Measurements from ENCODE around the gene DRC7. TPM values are rescaled to one million over a fixed set of nuclear protein-coding genes. Genes with fewer than 3 reads are reported as not detected.

Gene DRC7
- total RNA-seq, 1 experiment from 2014 or later, result 0.85 TPM

GRCh38 chr16:57732037-57732436 is 37.4 kb downstream of the DRC7 start:
- H3K79me2 ChIP-seq (ENCODE audit: low read depth), result peaks cover 6% of the 10 kb centered on the region; the same call in 1 of the 2 replicates
- H3K4me3 ChIP-seq, result no peak overlapping the region
- H2AFZ ChIP-seq, result no peak overlapping the region
- intact Hi-C loops (cut with micrococcal nuclease; ENCODE audit: unreplicated experiment), result no loop called here
- H4K20me1 ChIP-seq (ENCODE audit: insufficient read depth), result no peaks in the 10 kb centered on the region
- H3K4me2 ChIP-seq, result no peak overlapping the region
- ChIA-PET POLR2A (ENCODE audit: unreplicated experiment) (no interaction called here), CTCF (no interaction called here)
- no peaks in the 10 kb centered on the region for H3K36me3 ChIP-seq (ENCODE audit: low read depth)
- no peaks in the 10 kb centered on the region for H3K27me3 ChIP-seq (ENCODE audit: insufficient read depth, low read depth)
- H3K9me2 ChIP-seq (ENCODE audit: insufficient read depth), result no peaks in the 10 kb centered on the region
- no peaks in the 10 kb centered on the region for H3K9me3 ChIP-seq (ENCODE audit: insufficient read depth, low read depth)
- peaks cover 13% of the 10 kb centered on the region for H3K4me1 ChIP-seq (replicated peaks; ENCODE audit: insufficient read depth)
- BruUV-seq (replicated peaks), result no TSS peak
- H3F3A ChIP-seq (ENCODE audit: insufficient read depth, low read depth), result peaks cover 13% of the 10 kb centered on the region; the same call in 1 of the 2 replicates
- no peak for TF ChIP-seq EZH2 (IDR thresholded peaks at IDR 0.05; ENCODE audit: low read depth)
- TF ChIP-seq, protein P1, sequence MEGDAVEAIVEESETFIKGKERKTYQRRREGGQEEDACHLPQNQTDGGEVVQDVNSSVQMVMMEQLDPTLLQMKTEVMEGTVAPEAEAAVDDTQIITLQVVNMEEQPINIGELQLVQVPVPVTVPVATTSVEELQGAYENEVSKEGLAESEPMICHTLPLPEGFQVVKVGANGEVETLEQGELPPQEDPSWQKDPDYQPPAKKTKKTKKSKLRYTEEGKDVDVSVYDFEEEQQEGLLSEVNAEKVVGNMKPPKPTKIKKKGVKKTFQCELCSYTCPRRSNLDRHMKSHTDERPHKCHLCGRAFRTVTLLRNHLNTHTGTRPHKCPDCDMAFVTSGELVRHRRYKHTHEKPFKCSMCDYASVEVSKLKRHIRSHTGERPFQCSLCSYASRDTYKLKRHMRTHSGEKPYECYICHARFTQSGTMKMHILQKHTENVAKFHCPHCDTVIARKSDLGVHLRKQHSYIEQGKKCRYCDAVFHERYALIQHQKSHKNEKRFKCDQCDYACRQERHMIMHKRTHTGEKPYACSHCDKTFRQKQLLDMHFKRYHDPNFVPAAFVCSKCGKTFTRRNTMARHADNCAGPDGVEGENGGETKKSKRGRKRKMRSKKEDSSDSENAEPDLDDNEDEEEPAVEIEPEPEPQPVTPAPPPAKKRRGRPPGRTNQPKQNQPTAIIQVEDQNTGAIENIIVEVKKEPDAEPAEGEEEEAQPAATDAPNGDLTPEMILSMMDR (conservative IDR thresholded peaks at IDR 0.05), result no peak
- no peak overlapping the region for H3K27ac ChIP-seq
- DNase-seq, result no peak

DNA sequence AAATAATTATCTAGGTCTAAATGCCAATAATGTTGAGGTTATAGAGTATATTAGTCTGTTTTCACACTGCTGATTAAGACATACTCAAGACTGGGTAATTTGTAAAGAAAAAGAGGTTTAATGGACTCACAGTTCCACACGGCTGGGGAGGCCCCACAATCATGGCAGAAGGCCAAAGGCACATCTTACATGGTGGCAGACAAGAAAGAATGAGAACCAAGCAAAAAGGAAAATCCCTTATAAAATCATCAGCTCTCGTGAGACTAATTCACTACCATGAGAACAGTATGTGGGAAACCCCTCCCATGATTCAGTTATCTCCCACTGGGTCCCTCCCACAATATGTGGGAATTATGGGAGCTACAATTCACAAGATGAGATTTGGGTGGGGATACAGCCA is 38.1 kb downstream of the DRC7 start:
- Histone ChIP-seq H3K9me3 (ENCODE audit: insufficient read depth, low read depth) (no peaks in the 10 kb centered on the region), H3K79me2 (ENCODE audit: low read depth) (peaks cover 6% of the 10 kb centered on the region; the same call in 1 of the 2 replicates), H3K9me2 (ENCODE audit: insufficient read depth) (no peaks in the 10 kb centered on the region), H3F3A (ENCODE audit: insufficient read depth, low read depth) (peaks cover 20% of the 10 kb centered on the region; the same call in 1 of the 2 replicates), H4K20me1 (ENCODE audit: insufficient read depth) (no peaks in the 10 kb centered on the region), H3K4me1 (replicated peaks; ENCODE audit: insufficient read depth) (peaks cover 18% of the 10 kb centered on the region), H3K36me3 (ENCODE audit: low read depth) (no peaks in the 10 kb centered on the region; the same call in 1 of the 2 replicates), H3K4me2 (no peak overlapping the region), H3K27ac (no peak overlapping the region), H3K27me3 (ENCODE audit: insufficient read depth, low read depth) (no peaks in the 10 kb centered on the region), H3K4me3 (no peak overlapping the region), H2AFZ (no peak overlapping the region)
- ChIA-PET CTCF (no interaction called here), POLR2A (ENCODE audit: unreplicated experiment) (no interaction called here)
- intact Hi-C loops (cut with micrococcal nuclease; ENCODE audit: unreplicated experiment), result no loop called here
- no peak for DNase-seq
- BruUV-seq (replicated peaks), result no TSS peak
- no peak for TF ChIP-seq EZH2 (IDR thresholded peaks at IDR 0.05; ENCODE audit: low read depth)
- TF ChIP-seq, protein P1 (conservative IDR thresholded peaks at IDR 0.05), result no peak

DNA sequence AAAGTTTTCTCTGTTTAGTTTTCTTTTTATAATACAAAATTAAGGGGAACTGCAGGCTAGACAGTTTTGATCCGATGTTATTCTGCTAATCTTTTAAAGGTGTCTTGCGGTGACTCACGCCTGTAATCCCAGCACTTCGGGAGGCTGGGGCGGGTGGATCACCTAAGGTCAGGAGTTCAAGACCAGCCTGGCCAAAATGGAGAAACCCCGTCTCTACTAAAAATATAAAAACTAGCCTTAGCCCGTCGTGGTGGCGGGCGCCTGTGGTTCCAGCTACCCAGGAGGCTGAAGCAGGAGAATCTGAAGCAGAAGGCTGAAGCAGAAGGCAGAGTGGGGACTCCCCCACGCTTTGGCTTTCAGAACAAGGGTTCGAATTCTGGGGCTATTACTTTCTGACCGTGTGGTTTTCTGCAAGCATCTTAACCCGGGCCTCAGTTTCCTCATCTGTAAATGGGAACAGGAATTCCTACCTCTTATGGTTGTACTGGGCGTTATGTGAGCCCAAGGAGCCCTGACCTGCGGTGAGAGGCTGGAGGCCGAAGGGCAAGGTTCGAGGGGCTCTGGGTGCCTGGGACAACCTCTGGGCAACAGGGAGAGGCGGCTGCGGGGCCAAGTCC is 39.8 kb downstream of the DRC7 start:
- Histone ChIP-seq H3K27ac (peak overlapping the region; percentile 64), H3K4me1 (replicated peaks; ENCODE audit: insufficient read depth) (peaks cover 18% of the 10 kb centered on the region), H3K9me2 (ENCODE audit: insufficient read depth) (no peaks in the 10 kb centered on the region), H3F3A (ENCODE audit: insufficient read depth, low read depth) (peaks cover 22% of the 10 kb centered on the region; the same call in 1 of the 2 replicates), H2AFZ (peak overlapping the region; percentile 91), H3K9me3 (ENCODE audit: insufficient read depth, low read depth) (no peaks in the 10 kb centered on the region), H3K27me3 (ENCODE audit: insufficient read depth, low read depth) (no peaks in the 10 kb centered on the region), H3K36me3 (ENCODE audit: low read depth) (no peaks in the 10 kb centered on the region; the same call in 1 of the 2 replicates), H3K79me2 (ENCODE audit: low read depth) (peaks cover 6% of the 10 kb centered on the region; the same call in 1 of the 2 replicates), H4K20me1 (ENCODE audit: insufficient read depth) (no peaks in the 10 kb centered on the region), H3K4me3 (peak overlapping the region; percentile 90), H3K4me2 (peak overlapping the region; percentile 85)
- intact Hi-C loops (cut with micrococcal nuclease; ENCODE audit: unreplicated experiment), result no loop called here
- ChIA-PET CTCF (interaction anchor here (0.6 to 1.0 kb wide), 4 partner anchors 64 to 155 kb away, joined by 3 to 4 read pairs (median 3); no protein-coding TSS in a partner anchor), POLR2A (ENCODE audit: unreplicated experiment) (no interaction called here)
- BruUV-seq (replicated peaks), result TSS peak; percentile 85
- TF ChIP-seq, protein P1 (conservative IDR thresholded peaks at IDR 0.05), result no peak
- no peak for DNase-seq
